Right lobe of liver (tissue), 4 donors: Measurements from ENCODE around the gene SLC45A1.

Source experiments
- POLR2A ChIP-seq: fragments of 450-650 bp; IDR thresholded peaks from one replicate; pipeline ENCODE4 v1.6.1; 2017; ENCODE audit warnings: antibody characterized with exemption, mild to moderate bottlenecking
- TF ChIP-seq, protein P1 (sequence below), 4 donors: fragments of 200-600 bp in 3 of 4; fragments of 450-650 bp in 1 of 4; IDR thresholded peaks; one replicate each; pipeline versions ENCODE4 v1.5.1 to v1.8.0; 2016 to 2022; ENCODE audit warnings: antibody characterized with exemption in 4 of 4, mild to moderate bottlenecking in 2 of 4
- donor health status: DM: no; HTN: no; CAD: no.
- donor health status: DM: no; HTN: no; CAD: no.
- donor health status: DM: no; HTN: yes; CAD: no.

DNA sequence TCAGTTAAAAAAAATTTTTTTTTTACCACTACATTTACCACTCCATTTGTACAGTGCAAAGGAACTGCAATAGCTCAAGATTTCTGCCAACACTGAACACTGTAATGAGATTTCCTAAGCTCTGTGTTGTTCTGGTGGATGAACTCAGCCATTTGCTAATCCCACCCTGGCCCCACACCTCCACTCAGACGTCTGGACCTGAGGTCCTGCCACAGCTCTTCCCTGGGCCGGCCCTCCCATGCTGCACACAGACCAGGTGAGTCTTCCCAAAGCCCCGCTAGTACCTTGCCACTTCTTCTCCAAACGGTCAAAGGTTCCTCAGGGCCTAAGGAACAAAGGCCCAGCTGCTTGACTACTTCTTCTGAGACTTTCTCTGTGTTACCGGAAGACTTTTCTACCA, 56.4 kb downstream of the SLC45A1 start:
- TF ChIP-seq POLR2A, result no peak
- TF ChIP-seq, protein P1, sequence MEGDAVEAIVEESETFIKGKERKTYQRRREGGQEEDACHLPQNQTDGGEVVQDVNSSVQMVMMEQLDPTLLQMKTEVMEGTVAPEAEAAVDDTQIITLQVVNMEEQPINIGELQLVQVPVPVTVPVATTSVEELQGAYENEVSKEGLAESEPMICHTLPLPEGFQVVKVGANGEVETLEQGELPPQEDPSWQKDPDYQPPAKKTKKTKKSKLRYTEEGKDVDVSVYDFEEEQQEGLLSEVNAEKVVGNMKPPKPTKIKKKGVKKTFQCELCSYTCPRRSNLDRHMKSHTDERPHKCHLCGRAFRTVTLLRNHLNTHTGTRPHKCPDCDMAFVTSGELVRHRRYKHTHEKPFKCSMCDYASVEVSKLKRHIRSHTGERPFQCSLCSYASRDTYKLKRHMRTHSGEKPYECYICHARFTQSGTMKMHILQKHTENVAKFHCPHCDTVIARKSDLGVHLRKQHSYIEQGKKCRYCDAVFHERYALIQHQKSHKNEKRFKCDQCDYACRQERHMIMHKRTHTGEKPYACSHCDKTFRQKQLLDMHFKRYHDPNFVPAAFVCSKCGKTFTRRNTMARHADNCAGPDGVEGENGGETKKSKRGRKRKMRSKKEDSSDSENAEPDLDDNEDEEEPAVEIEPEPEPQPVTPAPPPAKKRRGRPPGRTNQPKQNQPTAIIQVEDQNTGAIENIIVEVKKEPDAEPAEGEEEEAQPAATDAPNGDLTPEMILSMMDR (IDR thresholded peaks at IDR 0.05), result no peak
